DND-41 (cell line): ENCODE results near the gene CACNA1I.

Source experiments
- CTCF ChIP-seq: IDR thresholded peaks from 2 replicates; pipeline ENCODE4 v1.5.1; 2012; ENCODE audit warnings: borderline replicate concordance, low read length, moderate library complexity, mild to moderate bottlenecking; ENCODE audit not compliant: poor library complexity, severe bottlenecking; ENCODE audit errors: extremely low read depth
- EZH2 ChIP-seq: IDR thresholded peaks from 3 replicates; pipeline ENCODE4 v1.6.1; 2012; ENCODE audit warnings: borderline replicate concordance, low read depth, mild to moderate bottlenecking, moderate library complexity, low read length, inconsistent platforms; ENCODE audit not compliant: severe bottlenecking

GRCh38 chr22:39631381-39632286 is 61.1 kb downstream of the CACNA1I start:
- TF ChIP-seq CTCF (no peak), EZH2 (no peak)
